WERI-Rb-1 (cell line): ENCODE results near the gene REXO1.

Source experiments
- DNase-seq: peaks from one replicate; pipeline ENCODE4 v3.0.0-alpha.2; 2020
- H3K27ac ChIP-seq: fragments of 250-450 bp; sonication (Bioruptor Pico); 2 replicates; pipeline ENCODE4 v1.5.1; 2020; ENCODE audit warnings: mild to moderate bottlenecking, moderate library complexity
- H3K27me3 ChIP-seq: fragments of 250-450 bp; sonication (Bioruptor Pico); 2 replicates; pipeline ENCODE4 v1.5.1; 2021; ENCODE audit warnings: mild to moderate bottlenecking, low read depth, moderate library complexity; ENCODE audit not compliant: insufficient read depth, severe bottlenecking
- H3K36me3 ChIP-seq: fragments of 250-450 bp; sonication (Bioruptor Pico); 2 replicates; pipeline ENCODE4 v1.5.1; 2020; ENCODE audit warnings: mild to moderate bottlenecking, moderate library complexity
- H3K4me3 ChIP-seq: 2 replicates; pipeline ENCODE4 v1.5.1; 2011; ENCODE audit warnings: low read depth, mild to moderate bottlenecking, control low read depth, low read length
- H3K9me3 ChIP-seq: fragments of 250-450 bp; sonication (Bioruptor Pico); 2 replicates; pipeline ENCODE4 v1.5.1; 2021; ENCODE audit warnings: mild to moderate bottlenecking, moderate library complexity; ENCODE audit not compliant: severe bottlenecking
- TF ChIP-seq, protein P1 (sequence below): IDR thresholded peaks from 2 replicates; pipeline ENCODE4 v1.5.1; 2011; ENCODE audit warnings: low read depth, mild to moderate bottlenecking, control low read depth, inconsistent platforms, low read length

Gene REXO1

DNA sequence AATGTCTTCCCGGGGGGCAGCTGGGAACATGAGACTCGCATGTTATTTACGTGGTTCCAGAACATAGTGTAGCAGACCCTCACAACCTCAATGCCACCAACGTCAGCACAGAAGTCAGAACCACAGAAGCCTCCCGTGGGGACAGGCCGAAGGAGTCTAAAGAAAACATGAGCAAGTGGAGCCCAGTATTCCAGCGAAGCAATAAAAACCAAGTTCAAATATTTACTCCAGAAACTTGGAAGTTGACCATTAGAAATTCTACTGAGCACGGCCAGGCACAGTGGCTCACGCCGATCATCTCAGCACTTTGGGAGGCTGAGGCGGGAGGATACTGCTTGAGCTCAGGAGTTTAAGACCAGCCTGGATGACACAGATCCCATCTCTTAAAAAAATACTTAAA is 18.3 kb downstream of the REXO1 start:
- H3K36me3 ChIP-seq = peaks cover 28% of the 10 kb centered on the region

DNA sequence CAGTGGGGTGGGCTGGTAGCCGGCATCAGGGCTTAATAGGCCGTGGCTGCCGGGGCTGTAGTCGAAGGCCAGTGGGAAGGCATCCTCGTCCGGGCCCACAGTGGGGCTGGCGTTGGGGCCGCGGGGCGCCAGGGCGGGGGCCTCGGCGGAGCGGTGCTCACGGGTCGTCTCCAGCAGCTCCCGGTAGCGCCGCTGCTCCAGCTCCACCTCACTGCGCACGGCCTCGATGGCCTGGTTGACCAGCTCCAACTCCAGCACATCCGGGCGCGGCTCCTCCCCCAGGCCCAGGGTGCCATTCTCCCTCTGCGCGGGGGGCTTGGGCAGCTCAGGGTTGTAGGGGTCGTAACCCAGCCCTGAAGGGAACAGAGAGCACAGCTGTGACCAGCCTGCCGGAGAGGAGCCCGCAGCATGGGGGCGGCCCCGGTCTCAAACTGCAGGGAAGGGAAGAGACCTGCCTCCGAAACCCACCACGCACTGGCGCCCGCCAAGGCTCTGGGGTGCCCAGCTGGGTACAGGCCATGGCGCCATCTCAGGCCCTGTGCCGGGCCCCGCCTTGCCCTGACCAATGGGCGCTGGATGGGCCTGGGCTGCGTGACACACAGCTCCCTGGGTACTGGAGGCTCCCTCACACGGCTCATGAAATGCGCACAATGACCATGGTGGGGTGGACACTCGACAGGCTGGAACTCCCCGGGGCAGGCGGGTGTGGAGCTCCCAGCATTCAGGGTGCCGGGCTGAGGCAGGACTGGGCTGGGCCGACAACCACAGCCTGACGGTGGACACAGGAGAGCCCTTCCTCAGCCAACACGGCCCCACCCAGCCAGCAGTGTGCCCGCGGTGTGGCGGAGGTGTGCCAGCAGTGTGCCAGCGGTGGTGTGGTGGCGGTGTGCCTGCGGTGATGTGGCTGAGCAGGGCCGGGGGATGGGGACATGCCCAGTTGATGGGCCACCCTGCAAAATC is 19.7 kb downstream of the REXO1 start:
- no peak for DNase-seq
- Histone ChIP-seq H3K36me3 (peaks cover 41% of the 10 kb centered on the region), H3K27me3 (no peaks in the 10 kb centered on the region), H3K4me3 (no peak overlapping the region), H3K9me3 (no peaks in the 10 kb centered on the region), H3K27ac (no peak overlapping the region)
- TF ChIP-seq, protein P1, sequence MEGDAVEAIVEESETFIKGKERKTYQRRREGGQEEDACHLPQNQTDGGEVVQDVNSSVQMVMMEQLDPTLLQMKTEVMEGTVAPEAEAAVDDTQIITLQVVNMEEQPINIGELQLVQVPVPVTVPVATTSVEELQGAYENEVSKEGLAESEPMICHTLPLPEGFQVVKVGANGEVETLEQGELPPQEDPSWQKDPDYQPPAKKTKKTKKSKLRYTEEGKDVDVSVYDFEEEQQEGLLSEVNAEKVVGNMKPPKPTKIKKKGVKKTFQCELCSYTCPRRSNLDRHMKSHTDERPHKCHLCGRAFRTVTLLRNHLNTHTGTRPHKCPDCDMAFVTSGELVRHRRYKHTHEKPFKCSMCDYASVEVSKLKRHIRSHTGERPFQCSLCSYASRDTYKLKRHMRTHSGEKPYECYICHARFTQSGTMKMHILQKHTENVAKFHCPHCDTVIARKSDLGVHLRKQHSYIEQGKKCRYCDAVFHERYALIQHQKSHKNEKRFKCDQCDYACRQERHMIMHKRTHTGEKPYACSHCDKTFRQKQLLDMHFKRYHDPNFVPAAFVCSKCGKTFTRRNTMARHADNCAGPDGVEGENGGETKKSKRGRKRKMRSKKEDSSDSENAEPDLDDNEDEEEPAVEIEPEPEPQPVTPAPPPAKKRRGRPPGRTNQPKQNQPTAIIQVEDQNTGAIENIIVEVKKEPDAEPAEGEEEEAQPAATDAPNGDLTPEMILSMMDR = no peak

More for the DNA sequence above, 18.3 kb downstream of the REXO1 start:
- Histone ChIP-seq H3K4me3 (no peak overlapping the region), H3K27me3 (no peaks in the 10 kb centered on the region), H3K27ac (no peak overlapping the region), H3K9me3 (no peaks in the 10 kb centered on the region)
- DNase-seq = no peak
- TF ChIP-seq, protein P1 = no peak

DNA sequence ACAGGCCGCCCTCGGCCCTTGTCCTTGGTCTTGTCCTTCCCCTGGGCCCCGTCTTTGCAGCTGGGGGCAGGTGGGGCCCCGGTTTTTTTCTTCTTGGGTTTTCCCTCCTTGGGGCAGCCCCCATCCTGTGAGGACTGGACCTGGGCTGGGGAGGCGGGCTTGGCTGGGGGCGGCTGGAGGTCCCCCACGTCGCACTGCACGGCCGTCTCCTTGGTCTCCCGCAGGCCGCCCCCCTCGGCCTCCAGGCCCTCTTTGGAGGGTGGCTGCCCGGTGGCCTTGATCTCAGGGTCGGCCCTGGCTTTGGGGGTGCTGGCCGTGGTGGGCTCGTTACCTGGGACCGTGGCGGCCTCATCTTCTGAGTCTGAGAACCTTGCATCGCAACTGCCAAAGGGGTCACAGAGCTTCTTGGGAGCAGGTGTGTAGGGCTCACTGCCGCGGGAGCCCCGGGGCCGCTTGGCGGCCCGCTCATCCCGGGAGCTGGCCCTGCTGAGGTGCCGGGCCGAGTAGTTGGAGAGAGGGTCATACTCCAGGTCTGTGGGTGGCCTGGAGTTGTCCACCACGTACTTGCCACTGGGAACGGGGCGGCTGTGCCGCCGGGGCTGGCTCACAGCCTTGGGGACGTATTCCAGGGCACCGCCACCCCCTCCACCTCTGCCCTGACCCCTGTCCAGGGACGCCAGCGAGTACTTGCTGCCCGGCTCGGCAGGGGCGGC is 20.6 kb downstream of the REXO1 start:
- H3K4me3 ChIP-seq = no peak overlapping the region
- no peak for DNase-seq
- H3K36me3 ChIP-seq = peaks cover 49% of the 10 kb centered on the region
- no peaks in the 10 kb centered on the region for H3K9me3 ChIP-seq
- no peak overlapping the region for H3K27ac ChIP-seq
- TF ChIP-seq, protein P1 = no peak
- H3K27me3 ChIP-seq = no peaks in the 10 kb centered on the region

DNA sequence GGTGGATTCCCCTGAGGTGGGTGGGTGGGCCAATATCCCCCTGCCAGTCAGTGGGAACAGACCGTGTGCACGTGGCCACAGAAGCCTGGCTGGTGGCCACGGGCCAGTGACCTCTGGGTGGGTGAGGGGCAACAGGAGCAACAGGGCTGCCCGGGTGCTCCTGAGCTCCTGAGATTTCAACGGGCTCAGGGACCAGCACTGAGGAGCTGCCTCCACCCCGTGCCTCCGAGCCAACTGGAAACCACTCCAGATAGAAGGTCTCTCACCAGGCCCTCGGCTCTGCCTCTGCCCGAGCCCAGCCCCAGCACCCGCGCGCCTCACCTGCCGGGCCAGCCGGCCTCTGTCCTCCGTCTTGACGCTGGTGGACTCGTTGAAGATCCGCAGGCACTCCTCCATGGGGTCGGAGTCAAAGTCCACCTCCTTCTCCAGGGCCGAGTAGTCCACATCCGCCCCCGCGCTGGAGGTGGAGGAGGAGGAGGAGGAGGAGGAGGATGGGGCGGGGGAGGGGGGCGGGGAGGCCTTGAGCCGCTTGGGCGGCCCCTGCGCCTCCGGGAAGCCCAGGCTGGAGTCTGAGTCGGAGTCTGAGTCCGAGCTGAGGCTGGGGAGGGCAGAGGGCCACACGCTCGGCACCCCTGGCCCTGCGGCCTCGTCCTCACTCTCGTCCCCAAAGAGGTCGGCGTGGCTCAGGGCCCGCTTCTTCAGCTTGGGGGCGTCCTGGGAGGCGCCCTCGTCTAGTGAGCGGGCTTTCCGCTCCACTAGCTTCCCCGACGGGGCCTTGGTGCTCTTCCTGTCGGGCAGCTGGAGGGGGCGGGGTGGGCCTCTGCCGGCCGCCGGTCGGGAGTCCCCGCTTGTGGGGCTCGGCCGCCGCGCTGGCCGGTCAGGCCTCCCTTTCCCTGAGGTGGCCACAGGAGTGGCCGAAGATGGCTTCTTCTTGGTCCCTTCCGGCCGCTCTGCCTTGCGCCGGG is 21.4 kb downstream of the REXO1 start:
- H3K36me3 ChIP-seq = peaks cover 58% of the 10 kb centered on the region
- H3K27ac ChIP-seq = no peak overlapping the region

More for the DNA sequence above, 21.4 kb downstream of the REXO1 start:
- Histone ChIP-seq H3K4me3 (no peak overlapping the region), H3K9me3 (no peaks in the 10 kb centered on the region), H3K27me3 (no peaks in the 10 kb centered on the region)
- TF ChIP-seq, protein P1 = no peak
- DNase-seq = no peak
